ENCODE results near the gene NDUFA5.

- TF ChIP-seq CTCF (conservative IDR thresholded peaks at IDR 0.05; ENCODE audit: low read length), result no peak
- TF ChIP-seq EZH2phosphoT487 (IDR thresholded peaks at IDR 0.05; ENCODE audit: borderline replicate concordance, low read depth, low read length), result no peak
Observed at GRCh38 chr7:123571684-123572083, 14.1 kb upstream of the NDUFA5 start.
